ENCODE results near the gene IMMP2L.

The IMMP2L gene

GRCh38 chr7:111530356-111530668, 32.0 kb downstream of the IMMP2L start:
- no peak; the same call in 1 of the 2 replicates for TF ChIP-seq CTCF (conservative IDR thresholded peaks at IDR 0.05)
- TF ChIP-seq ZFX (IDR thresholded peaks at IDR 0.05), result no peak
- no peak overlapping the region; the same call in 1 of the 2 replicates for H3K27ac ChIP-seq

- H3K27ac ChIP-seq, result peak overlapping the region; percentile 94; the same call in 1 of the 2 replicates
These were observed 32.6 kb downstream of the IMMP2L start for GRCh38 chr7:111529507-111530355.

GRCh38 chr7:111528331-111528730, 34.0 kb downstream of the IMMP2L start:
- H3K27ac ChIP-seq, result no peak overlapping the region
- TF ChIP-seq ZFX (IDR thresholded peaks at IDR 0.05) (no peak), CTCF (conservative IDR thresholded peaks at IDR 0.05) (no peak)

More at GRCh38 chr7:111529507-111530355, 32.6 kb downstream of the IMMP2L start:
- TF ChIP-seq ZFX (IDR thresholded peaks at IDR 0.05) (no peak), CTCF (conservative IDR thresholded peaks at IDR 0.05) (peak; percentile 9; the same call in 1 of the 2 replicates)

- peak overlapping the region; percentile 56; the same call in 1 of the 2 replicates for H3K27ac ChIP-seq
- no peak for TF ChIP-seq ZFX (IDR thresholded peaks at IDR 0.05)
- TF ChIP-seq CTCF (conservative IDR thresholded peaks at IDR 0.05), result no peak
These were observed 34.7 kb downstream of the IMMP2L start for GRCh38 chr7:111527545-111527944.

- H3K27ac ChIP-seq, result no peak overlapping the region
These were observed 37.2 kb downstream of the IMMP2L start for GRCh38 chr7:111525100-111525499.

GRCh38 chr7:111521660-111522059, 40.6 kb downstream of the IMMP2L start:
- no peak for TF ChIP-seq ZFX (IDR thresholded peaks at IDR 0.05)
- TF ChIP-seq CTCF (conservative IDR thresholded peaks at IDR 0.05), result no peak
- H3K27ac ChIP-seq, result no peak overlapping the region

More at GRCh38 chr7:111525100-111525499, 37.2 kb downstream of the IMMP2L start:
- TF ChIP-seq ZFX (IDR thresholded peaks at IDR 0.05), result no peak
- TF ChIP-seq CTCF (conservative IDR thresholded peaks at IDR 0.05), result no peak

GRCh38 chr7:111518264-111518663, 44.0 kb downstream of the IMMP2L start:
- no peak overlapping the region for H3K27ac ChIP-seq
- no peak for TF ChIP-seq CTCF (conservative IDR thresholded peaks at IDR 0.05)
- no peak for TF ChIP-seq ZFX (IDR thresholded peaks at IDR 0.05)

Measured in C4-2B (cell line).